IPS DF 6.9 (cell line): Measurements from ENCODE around the gene CAP2.

Experiments used
- DNase-seq: peaks from one replicate; pipeline ENCODE4 v3.0.0-alpha.2; 2013; ENCODE audit warnings: low read depth, low spot score
- H3K27ac ChIP-seq: one replicate; pipeline ENCODE4 v1.5.1; 2013; ENCODE audit warnings: low read length, control low read depth
- H3K27me3 ChIP-seq: 2 replicates; pipeline ENCODE4 v1.6.1; 2013; ENCODE audit warnings: mild to moderate bottlenecking, low read length; ENCODE audit not compliant: control insufficient read depth, insufficient read depth
- H3K36me3 ChIP-seq: 2 replicates; pipeline ENCODE4 v1.6.1; 2013; ENCODE audit warnings: low read length; ENCODE audit not compliant: control insufficient read depth, insufficient read depth
- H3K4me1 ChIP-seq: 2 replicates; pipeline ENCODE4 v1.6.1; 2013; ENCODE audit warnings: low read length; ENCODE audit not compliant: control insufficient read depth, insufficient read depth
- H3K4me3 ChIP-seq: 2 replicates; pipeline ENCODE4 v1.5.1; 2013; ENCODE audit warnings: mild to moderate bottlenecking, low read length
- H3K9me3 ChIP-seq: 2 replicates; pipeline ENCODE4 v1.6.1; 2013; ENCODE audit warnings: low read length, inconsistent platforms; ENCODE audit not compliant: control insufficient read depth, insufficient read depth
- WGBS: extraction: QIAGEN DNeasy Blood & Tissue Kit; methylation state at CpG from one replicate; pipeline ENCODE4 v1.1.7; 2013; ENCODE audit warnings: mixed read lengths, missing lambda C conversion rate; ENCODE audit not compliant: insufficient read length, insufficient coverage; 5-methylcytosine and 5-hydroxymethylcytosine counted together

Gene CAP2

DNA sequence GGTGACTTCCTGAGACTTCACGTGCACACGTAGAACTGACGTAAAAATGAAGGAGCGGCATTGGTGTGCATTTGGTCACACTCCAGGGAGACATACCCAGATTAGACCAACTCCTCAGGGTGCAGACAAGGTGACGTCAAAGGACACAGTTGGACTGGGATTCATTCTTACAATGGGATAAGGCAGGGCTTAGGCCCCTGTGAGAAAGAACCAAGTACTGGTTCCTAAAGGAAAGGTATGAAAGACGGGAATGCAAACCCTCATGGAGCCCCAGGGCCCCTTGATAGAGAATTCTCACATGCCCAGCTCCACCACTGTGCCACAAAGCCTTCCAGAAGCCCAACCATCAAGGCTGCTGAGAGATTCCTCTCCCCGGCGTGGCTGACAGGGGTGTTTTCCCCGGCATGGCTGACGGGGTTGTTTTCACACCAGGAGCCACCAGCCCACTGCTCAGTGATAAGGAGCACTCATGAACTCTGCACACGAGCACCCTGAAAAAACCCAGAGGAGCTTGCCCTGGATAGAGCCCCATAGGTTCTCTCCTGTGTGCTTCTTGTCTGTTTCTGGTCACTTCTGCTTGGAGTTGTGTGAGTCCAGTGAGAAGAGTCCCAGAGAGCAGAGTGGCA, 90.1 kb downstream of the CAP2 start:
- no CpG with 5 or more reads among the region's 11 CpGs for WGBS
- Histone ChIP-seq H3K27me3 (no peaks in the 10 kb centered on the region), H3K4me1 (peaks cover 1% of the 10 kb centered on the region; the same call in 1 of the 2 replicates), H3K27ac (no peak overlapping the region), H3K36me3 (no peaks in the 10 kb centered on the region), H3K4me3 (no peak overlapping the region), H3K9me3 (no peaks in the 10 kb centered on the region)
- no peak for DNase-seq

DNA sequence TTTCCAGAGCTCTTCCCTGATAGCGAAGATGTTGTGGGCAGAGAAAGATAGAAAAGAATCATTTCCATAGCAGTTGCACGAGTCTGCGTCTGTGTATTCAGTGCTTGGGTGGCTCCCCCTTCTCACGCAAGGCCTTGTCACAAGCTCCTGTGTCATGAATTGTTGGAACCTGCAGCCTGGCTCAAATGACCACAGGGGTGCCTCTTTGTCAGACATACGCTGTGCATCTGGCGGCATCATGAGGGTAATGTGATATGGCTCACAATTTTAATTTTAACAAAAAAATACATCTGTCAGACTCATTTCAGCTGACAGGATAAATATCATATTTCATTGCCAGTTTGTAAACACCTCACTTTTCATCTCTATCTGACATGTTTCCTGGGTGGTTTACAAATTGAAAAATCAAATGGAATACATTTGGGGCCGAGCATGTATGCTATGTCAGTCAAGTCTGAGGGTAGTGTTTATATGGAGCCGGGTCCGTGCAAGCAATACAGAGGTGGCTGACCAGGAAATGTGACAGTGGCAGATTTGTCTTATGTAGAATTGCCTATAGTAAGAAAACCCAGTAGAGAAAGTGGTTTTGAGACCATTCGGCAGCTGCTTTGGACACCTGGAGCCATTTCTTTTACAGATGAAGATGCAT, 90.9 kb downstream of the CAP2 start:
- no peak overlapping the region for H3K4me3 ChIP-seq
- DNase-seq, result no peak
- no peaks in the 10 kb centered on the region for H3K9me3 ChIP-seq
- peaks cover 1% of the 10 kb centered on the region; the same call in 1 of the 2 replicates for H3K4me1 ChIP-seq
- no peak overlapping the region for H3K27ac ChIP-seq
- no peaks in the 10 kb centered on the region for H3K27me3 ChIP-seq
- WGBS, result no CpG with 5 or more reads among the region's 10 CpGs
- H3K36me3 ChIP-seq, result no peaks in the 10 kb centered on the region

DNA sequence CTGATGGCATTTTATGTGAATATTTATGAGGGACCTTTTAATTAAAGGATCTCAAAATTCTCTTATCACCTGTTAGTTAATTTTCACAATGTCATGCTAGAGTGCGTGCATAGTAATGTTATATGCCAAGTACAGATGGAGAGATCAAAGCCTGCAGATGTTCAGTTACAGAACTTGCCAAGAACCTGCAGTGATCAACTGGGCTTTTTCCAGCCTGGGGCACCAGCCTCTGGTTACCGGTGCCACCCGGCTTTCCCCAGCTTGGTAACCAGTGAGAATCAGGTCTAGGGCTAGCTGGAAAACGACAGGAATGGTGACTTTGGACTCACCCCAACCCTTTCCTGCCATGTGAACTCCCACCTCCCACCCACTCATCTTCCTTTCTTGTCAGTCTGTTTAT, 91.8 kb downstream of the CAP2 start:
- Histone ChIP-seq H3K36me3 (no peaks in the 10 kb centered on the region), H3K4me1 (peaks cover 1% of the 10 kb centered on the region; the same call in 1 of the 2 replicates), H3K27me3 (no peaks in the 10 kb centered on the region), H3K9me3 (no peaks in the 10 kb centered on the region), H3K27ac (no peak overlapping the region), H3K4me3 (no peak overlapping the region)
- no peak for DNase-seq
- no CpG with 5 or more reads among the region's 4 CpGs for WGBS

DNA sequence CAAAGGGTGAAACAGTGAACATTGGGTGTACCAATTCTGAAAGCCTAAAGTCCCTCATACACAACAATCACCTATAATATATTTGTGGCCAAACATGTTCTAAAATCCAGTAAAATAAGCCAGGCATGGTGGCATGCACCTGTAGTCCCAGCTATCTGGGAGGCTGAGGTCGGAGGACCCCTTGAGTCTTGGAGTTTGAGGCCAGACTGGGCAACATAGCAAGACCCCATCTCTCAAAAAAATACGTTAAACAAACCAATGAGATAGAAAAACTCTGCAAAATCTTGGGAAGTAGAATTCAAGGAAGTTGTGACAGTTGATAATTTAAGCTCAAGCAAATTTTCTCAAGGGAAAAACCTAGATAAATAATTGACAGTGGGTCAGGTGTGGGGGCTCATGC, 92.6 kb downstream of the CAP2 start:
- WGBS, result no CpG with 5 or more reads among the region's 2 CpGs
- DNase-seq, result no peak
- Histone ChIP-seq H3K4me3 (no peak overlapping the region), H3K4me1 (peaks cover 1% of the 10 kb centered on the region; the same call in 1 of the 2 replicates), H3K27me3 (no peaks in the 10 kb centered on the region), H3K27ac (no peak overlapping the region), H3K36me3 (no peaks in the 10 kb centered on the region), H3K9me3 (no peaks in the 10 kb centered on the region)

DNA sequence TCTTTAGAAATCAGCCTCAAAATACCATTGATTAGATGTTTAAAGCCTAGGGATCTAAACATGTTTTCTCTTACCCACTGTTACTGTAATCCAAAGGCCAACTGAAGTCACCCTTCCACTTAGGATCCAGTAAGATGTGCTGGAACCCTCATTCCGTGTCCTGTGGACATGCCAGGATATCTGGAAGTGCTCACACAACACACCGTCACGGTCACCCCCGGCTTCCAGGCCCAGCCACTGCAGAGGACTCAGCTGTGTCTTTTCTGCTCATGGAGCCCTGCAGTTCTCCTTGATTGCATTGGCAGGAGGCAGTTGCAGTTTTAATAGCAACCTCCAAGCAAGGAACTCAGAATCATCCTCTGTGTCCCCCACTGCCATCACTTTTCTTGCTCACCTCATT, 93.3 kb downstream of the CAP2 start:
- no peaks in the 10 kb centered on the region for H3K9me3 ChIP-seq
- H3K27ac ChIP-seq, result no peak overlapping the region
- DNase-seq, result no peak
- no peak overlapping the region for H3K4me3 ChIP-seq
- WGBS, result no CpG with 5 or more reads among the region's 4 CpGs
- peaks cover 1% of the 10 kb centered on the region; the same call in 1 of the 2 replicates for H3K4me1 ChIP-seq
- H3K27me3 ChIP-seq, result no peaks in the 10 kb centered on the region
- no peaks in the 10 kb centered on the region for H3K36me3 ChIP-seq

DNA sequence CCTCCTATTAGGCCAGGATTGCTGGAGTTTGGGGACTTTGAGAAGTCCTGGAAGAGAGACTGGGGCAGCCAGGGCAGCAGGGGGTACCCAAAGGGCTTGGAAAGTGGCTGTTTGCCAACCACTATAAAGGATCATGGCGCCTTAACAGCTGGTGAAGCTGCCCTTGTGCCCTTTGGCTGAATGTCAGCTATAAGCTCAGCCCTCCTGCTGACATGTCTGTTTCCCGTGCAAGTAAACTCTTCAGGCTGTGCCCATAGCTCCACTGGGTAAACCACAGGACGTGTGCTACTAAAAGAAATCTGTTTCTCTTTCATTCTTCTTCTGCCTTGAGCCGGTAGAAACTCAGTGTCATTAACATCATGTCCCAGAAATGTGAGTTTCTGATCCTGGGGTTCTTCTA, 97.3 kb downstream of the CAP2 start:
- Histone ChIP-seq H3K4me3 (no peak overlapping the region), H3K36me3 (no peaks in the 10 kb centered on the region), H3K27ac (no peak overlapping the region), H3K4me1 (no peaks in the 10 kb centered on the region), H3K9me3 (no peaks in the 10 kb centered on the region), H3K27me3 (no peaks in the 10 kb centered on the region)
- no CpG with 5 or more reads among the region's 4 CpGs for WGBS
- no peak for DNase-seq

DNA sequence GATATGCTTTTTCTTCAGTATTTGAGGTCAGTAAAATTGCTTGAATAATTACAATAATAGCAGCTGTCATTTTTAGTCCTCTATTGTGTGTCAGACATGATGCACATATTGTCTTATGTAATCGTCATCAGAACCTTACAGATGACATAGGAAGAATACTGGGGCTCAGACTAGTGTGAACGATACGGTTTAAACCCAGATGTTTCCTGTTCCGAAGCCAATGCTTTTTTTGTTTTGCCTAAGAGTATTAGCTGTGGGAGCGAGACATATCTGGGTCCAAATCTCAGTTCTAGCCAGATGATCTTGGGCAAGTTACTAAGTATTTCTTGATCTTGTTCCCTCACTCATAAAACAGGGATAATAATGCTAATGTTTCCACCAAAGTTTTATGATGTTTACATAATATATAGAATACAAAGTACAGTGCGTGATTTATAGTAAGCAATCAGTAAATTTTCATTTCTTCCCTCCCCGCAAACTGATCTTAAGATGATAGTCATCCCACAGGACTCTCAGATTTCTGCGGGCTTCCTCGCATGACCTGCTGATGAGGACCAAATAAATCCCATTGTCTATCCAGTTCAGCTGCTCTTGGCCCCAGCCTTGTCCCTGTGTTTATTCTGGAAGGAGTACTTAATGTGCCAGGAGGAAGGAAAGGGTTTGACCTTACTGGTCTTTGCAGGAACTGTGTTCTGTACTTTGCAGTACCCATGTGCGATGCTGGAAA, 98.2 kb downstream of the CAP2 start:
- Histone ChIP-seq H3K27ac (no peak overlapping the region), H3K36me3 (no peaks in the 10 kb centered on the region), H3K27me3 (no peaks in the 10 kb centered on the region), H3K4me1 (no peaks in the 10 kb centered on the region), H3K9me3 (no peaks in the 10 kb centered on the region), H3K4me3 (no peak overlapping the region)
- no CpG with 5 or more reads among the region's 10 CpGs for WGBS
- DNase-seq, result no peak

DNA sequence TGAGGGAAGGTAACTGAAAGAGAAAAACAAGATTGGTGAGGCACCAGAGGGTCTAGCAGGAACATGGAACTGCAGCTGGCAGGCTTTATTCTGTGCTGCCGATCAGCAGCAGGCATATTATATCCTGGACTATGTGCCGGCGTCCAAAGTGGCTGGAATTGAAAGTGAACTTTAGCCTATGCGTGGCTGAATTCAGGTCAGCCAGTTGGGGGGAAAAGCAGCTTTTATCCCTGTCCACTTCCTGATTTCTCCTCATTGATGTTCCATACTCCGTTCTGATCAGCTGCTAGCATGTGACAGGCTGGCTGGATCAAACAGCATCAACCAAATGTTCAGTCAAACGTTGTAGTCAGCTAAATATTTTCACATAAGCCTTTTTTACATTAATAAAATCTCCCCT, 99.0 kb downstream of the CAP2 start:
- Histone ChIP-seq H3K27me3 (no peaks in the 10 kb centered on the region), H3K27ac (no peak overlapping the region), H3K4me1 (no peaks in the 10 kb centered on the region), H3K36me3 (no peaks in the 10 kb centered on the region), H3K4me3 (no peak overlapping the region), H3K9me3 (no peaks in the 10 kb centered on the region)
- no CpG with 5 or more reads among the region's 6 CpGs for WGBS
- DNase-seq, result no peak

DNA sequence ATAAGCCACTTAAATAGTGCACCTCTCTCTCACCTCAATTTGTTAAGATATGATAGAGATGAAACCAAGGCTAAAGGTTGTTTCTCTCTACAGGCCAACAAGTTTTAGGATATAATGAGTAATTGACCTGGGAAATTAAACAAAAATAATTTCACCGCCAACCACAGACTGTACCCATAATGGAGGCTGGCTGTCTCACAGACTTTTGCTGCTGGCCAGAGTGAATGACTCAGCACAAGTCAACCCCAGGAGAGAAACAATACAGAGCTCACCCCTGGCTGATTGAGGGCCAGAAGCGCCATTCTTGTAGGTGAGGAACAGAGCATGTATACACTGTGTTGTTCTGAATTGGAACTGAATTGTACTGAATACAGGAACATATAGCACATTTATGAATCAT, 99.9 kb downstream of the CAP2 start:
- no peaks in the 10 kb centered on the region for H3K27me3 ChIP-seq
- H3K4me3 ChIP-seq, result no peak overlapping the region
- no peaks in the 10 kb centered on the region for H3K9me3 ChIP-seq
- no CpG with 5 or more reads among the region's 2 CpGs for WGBS
- no peaks in the 10 kb centered on the region for H3K36me3 ChIP-seq
- H3K4me1 ChIP-seq, result no peaks in the 10 kb centered on the region; the same call in 1 of the 2 replicates
- DNase-seq, result no peak
- H3K27ac ChIP-seq, result no peak overlapping the region

DNA sequence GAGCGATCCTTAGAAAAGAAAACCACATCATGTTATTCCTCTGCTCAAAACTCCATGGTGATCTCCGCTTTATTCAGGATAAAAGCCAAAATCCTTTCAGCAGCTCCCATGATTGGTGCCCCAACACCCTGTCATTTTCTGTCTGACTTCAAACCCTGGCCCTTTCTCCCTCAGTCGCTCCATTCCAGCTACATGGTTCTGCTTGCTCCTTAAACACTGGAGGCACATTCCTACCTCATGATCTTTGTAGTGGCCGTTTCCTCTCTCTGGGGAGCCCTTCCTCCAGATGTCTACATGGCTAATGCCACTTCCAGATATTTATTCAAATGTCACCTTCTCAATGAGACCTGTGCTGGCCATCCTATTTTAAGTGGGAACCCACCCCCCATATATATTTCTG, 100.8 kb downstream of the CAP2 start:
- no peak for DNase-seq
- Histone ChIP-seq H3K27me3 (no peaks in the 10 kb centered on the region), H3K4me3 (no peak overlapping the region), H3K9me3 (no peaks in the 10 kb centered on the region), H3K4me1 (no peaks in the 10 kb centered on the region; the same call in 1 of the 2 replicates), H3K27ac (no peak overlapping the region), H3K36me3 (no peaks in the 10 kb centered on the region)
- WGBS, result no CpG with 5 or more reads among the region's 4 CpGs
